Cerebellar nuclear complex (tissue), 1 donor: Measurements from ENCODE around the gene FAM120A.

ENCODE experiments used
- DNase-seq, 2 experiments: peaks; one replicate each; lab custom pipeline; 2025; lab: John Stamatoyannopoulos, UW

FAM120A gene

GRCh38 chr9:93558503-93558902 is 107.0 kb downstream of the FAM120A start:
- DNase-seq, result no peak

- no peak for DNase-seq
Measured at GRCh38 chr9:93560991-93561390, 109.5 kb downstream of the FAM120A start.

GRCh38 chr9:93562157-93562556 is 110.7 kb downstream of the FAM120A start:
- DNase-seq, result no peak

DNA sequence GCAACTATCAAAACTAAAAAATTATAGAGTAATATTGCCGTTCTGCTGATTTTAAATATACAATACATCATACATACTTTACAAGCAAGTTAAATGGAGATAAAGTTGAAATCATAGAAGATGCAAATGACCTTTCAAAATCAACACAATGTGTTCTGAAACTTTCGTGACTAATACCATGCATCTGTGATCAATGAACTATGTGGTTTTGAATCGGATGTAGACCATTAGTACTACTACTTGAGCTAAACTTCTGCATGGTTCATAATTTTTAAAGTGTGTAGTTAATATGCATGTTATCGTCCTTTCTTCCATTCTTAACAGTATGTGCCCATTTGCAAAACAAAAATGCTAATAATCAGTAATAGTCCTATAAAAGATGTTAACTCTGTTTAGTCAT is 113.6 kb downstream of the FAM120A start:
- DNase-seq, result no peak

- DNase-seq, result peak; percentile 51 to 86
Measured at GRCh38 chr9:93566408-93567270, 115.2 kb downstream of the FAM120A start.

DNA sequence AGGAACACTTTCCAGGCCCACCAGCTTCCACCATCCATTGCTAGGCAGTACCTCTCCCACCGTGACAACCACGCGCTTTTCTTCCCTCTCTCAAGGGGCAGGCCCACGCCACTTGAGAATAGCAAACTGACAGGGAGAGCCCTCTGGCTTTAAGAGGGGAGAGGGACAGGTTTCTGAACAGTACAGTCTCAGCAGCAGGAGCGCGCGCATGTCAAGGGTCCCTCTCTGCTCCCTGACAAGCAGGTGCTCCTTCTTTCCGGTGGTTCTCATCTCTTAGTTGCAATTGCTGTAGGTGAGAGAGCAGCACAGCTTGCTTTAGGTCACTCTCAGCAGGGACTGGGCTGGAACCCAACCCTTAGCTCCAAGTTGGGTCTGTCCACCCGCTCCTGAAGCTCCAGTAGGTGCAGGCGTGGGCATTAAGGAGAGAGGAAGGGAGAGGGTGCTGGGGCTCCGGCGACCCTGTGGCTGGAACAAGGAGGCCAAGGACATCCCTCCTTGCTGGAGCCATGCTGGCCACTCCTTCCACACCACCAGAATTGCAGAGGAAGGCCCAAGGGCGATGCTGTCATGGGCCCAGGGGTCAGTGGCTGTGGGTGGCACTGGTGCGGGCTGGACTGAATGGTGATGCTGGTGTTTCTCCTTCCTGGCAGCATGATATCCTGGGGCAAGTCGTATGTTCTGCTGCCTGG is 115.9 kb downstream of the FAM120A start:
- DNase-seq, result no peak

- DNase-seq, result no peak
Measured at GRCh38 chr9:93568169-93568568, 116.7 kb downstream of the FAM120A start.

- DNase-seq, result no peak
Measured at GRCh38 chr9:93569621-93570174, 118.2 kb downstream of the FAM120A start.

GRCh38 chr9:93572221-93572620 is 120.7 kb downstream of the FAM120A start:
- no peak for DNase-seq

- no peak for DNase-seq
Measured at GRCh38 chr9:93572636-93573515, 121.4 kb downstream of the FAM120A start.

DNA sequence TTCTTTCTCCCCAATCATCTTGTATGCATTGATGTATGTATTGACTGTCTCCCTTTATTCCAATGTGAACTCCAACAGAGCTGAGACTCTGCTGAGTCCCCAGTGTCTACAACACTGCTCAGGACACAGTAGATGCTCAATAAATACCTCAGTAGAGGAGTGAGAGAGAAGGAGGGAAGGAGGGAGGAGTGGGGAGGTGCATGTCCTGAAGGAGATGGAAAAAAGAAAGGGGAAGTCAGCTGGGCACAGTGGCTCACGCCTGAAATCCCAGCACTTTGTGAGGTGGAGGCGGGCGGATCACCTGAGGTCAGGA is 122.0 kb downstream of the FAM120A start:
- DNase-seq, result no peak

DNA sequence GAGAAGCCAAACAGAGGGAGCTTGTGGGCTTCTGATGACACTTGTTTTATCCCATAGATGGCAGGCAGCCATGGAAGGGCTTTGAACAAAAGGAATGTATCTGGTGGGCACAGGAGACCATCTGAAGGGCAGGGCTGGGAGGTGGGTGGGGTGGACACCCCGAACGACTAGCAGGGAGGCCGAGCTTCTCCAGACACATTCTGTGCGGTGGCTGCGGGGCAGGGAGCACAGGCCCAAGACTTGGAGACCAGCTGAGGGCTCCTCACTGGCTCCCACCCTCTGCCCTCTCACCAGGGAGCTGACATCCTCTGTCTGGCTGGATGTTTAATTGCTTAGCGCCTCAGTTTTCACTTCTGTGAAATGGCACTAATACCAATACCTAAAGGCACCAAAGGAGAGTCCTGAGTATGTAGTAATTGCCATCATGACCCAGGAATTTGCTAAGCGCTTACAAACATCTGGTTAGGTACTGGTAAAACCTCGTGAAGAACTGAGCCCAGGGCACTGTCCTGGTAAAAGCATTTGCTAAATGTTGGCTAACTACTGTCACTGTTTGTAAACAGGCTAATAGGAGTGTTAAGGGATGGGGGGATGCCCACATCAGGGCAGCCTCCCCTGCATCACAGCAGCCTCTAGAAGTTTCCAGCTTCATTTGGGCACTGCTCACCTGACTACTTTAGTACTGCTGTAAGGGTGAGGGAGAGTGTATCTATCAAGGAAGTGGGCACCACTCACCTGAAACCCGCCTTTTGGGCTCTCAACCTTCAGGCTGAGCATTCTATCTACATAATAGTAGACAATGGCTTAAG is 122.8 kb downstream of the FAM120A start:
- DNase-seq, result no peak

DNA sequence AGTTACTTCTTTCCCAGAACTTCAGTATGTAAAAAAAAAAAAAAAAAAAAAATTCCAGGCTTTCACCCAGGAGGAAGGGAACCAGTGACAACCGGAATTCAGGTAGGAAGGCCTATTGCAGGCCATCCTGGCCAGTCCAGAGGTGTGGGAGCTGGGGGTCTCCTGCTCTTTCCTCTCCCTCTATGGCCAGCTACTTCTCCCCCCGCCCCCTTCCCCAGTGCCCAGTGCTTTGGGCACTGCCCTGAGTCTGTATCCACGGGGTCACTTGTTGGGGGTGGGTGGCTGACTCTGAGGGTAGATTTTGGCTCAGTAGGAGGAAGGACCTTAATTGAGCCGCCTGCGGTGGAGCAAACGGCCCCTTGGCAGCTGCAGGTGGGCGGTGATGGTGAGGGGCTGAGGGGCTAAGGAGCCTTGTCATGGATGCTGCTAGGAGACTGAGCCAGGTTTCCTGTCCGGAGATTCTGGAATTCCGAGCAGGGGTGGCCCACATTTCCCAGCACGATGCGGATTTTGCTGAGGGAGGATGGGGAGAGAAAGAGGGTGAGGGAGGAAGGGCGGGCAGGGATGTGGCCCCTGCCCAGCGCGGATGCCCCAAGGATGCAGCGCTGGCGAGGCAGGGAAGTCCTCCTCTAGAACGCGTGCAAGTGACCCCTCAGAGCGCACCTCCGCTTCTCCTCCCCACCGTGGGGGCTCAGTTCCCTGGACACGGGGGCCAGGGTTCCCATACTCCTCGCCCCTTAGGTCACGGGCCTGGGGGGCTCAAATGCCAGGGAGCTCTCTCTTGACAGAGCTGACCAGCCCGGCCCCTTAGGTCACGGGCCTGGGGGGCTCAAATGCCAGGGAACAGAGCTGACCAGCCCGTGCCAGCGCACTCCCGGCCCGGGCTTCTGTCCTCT is 123.7 kb downstream of the FAM120A start:
- no peak for DNase-seq

- DNase-seq, result no peak
Measured at GRCh38 chr9:93575796-93576257, 124.3 kb downstream of the FAM120A start.

GRCh38 chr9:93576258-93577077 is 125.0 kb downstream of the FAM120A start, which contains the start of gene PHF2:
Gene PHF2 (plus strand): TSS chr9:93576584. CDS start chr9:93576774, 190 bp downstream.
- no peak for DNase-seq

DNA sequence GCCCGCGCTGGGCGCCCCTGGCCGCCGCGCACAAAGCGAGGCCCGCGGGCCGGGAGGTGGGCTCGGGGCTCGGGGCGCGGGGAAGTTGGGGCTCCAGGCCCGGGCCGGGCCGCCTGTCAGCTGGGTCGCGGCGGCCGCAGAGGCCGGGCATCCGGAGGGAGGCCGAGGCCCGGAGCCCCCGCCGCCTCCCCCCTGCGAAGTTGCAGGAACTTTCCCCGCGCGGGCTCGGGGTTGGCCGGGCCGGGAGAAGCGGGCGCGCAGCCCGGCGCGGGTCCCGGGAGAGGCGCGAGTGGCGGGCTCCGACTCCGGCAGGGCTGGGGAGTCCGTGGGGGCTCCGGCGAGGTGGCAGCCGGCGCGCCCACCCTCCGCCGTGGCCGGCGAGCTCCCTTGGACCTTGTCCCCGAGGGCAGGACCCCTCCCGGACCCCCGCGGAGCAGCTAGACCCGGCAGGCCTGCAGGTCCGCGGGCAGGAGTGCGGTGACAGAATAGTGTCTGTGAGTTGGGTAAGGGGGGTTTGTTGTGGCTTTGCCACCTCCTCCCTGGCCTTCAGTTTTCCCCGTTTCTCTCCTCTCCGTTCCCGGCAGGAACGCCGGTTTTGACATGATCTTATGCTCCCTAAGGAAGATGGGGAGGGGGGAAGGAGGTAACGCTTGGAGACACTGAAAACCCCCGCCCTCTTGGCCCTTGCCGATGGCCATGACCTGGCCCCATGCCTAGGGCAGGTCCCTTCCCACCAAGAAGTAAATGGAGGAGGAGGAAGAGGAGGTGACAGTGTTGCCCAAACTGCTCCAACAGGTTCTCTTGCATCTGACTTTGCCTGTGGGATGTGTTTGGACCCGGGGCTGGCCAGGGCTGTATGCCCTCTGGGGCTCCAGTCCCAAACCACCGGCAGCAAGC is 125.8 kb downstream of the FAM120A start:
- DNase-seq, result no peak

GRCh38 chr9:93577975-93578682 is 126.6 kb downstream of the FAM120A start:
- no peak for DNase-seq
